Epidermal melanocyte (primary cell): ENCODE data around the gene DSC2.
"Not testable (repeated sequence)": the region's sequence is repeated elsewhere in the genome, so short reads cannot be mapped to it uniquely, and the experiment has no call there.

ENCODE experiments used
- DNase-seq: peaks from one replicate; pipeline ENCODE4 v3.0.0; 2011; ENCODE audit warnings: low spot score; ENCODE audit not compliant: insufficient read length

The DSC2 gene

GRCh38 chr18:31043709-31044108, 58.5 kb downstream of the DSC2 start:
- no peak for DNase-seq

- DNase-seq = no peak
Measured at GRCh38 chr18:31042406-31043181, 59.6 kb downstream of the DSC2 start, which contains the start of gene DSC3. DSC3 (minus strand) TSS chr18:31042742; CDS start chr18:31042660, 82 bp downstream.

- no peak for DNase-seq
Measured at GRCh38 chr18:31042084-31042405, 60.2 kb downstream of the DSC2 start.

GRCh38 chr18:31041271-31042083, 60.7 kb downstream of the DSC2 start:
- no peak for DNase-seq

- DNase-seq = no peak
Measured at GRCh38 chr18:31040686-31041270, 61.4 kb downstream of the DSC2 start.

- DNase-seq = no peak
Measured at GRCh38 chr18:31039426-31039825, 62.8 kb downstream of the DSC2 start.

- DNase-seq = not testable (repeated sequence)
Measured at GRCh38 chr18:31037686-31038085, 64.5 kb downstream of the DSC2 start.

- no peak for DNase-seq
Measured at GRCh38 chr18:31034541-31034940, 67.7 kb downstream of the DSC2 start.

- DNase-seq = no peak
Measured at GRCh38 chr18:31030574-31031278, 71.5 kb downstream of the DSC2 start.

- DNase-seq = no peak
Measured at GRCh38 chr18:31015715-31016434, 86.3 kb downstream of the DSC2 start.

- DNase-seq = not testable (repeated sequence)
Measured at GRCh38 chr18:31011455-31011854, 90.8 kb downstream of the DSC2 start.

GRCh38 chr18:31010601-31011000, 91.6 kb downstream of the DSC2 start:
- no peak for DNase-seq
